Fibroblast of lung (primary cell): Measurements from ENCODE around the gene NLRP13. TPM values are rescaled to one million over a fixed set of nuclear protein-coding genes. Genes with fewer than 3 reads are reported as not detected.

ENCODE experiments used
- DNase-seq, 2 donors: peaks; one replicate each; pipeline versions ENCODE4 v3.0.0 to v3.0.0-alpha.2; 2010; ENCODE audit warnings: low read depth in 2 of 2
- H2AFZ ChIP-seq: 2 replicates; pipeline ENCODE4 v1.5.1; 2012; ENCODE audit warnings: low read length, control low read depth, inconsistent platforms
- H3K27ac ChIP-seq: 2 replicates; pipeline ENCODE4 v1.5.1; 2011; ENCODE audit warnings: low read length, control low read depth; ENCODE audit not compliant: insufficient read depth
- H3K27me3 ChIP-seq: 2 replicates; pipeline ENCODE4 v1.5.1; 2011; ENCODE audit warnings: mild to moderate bottlenecking, low read length; ENCODE audit not compliant: control insufficient read depth, insufficient read depth
- H3K36me3 ChIP-seq: 2 replicates; pipeline ENCODE4 v1.5.1; 2011; ENCODE audit warnings: low read length; ENCODE audit not compliant: control insufficient read depth, insufficient read depth
- H3K4me1 ChIP-seq: 2 replicates; pipeline ENCODE4 v1.5.1; 2011; ENCODE audit warnings: low read length; ENCODE audit not compliant: control insufficient read depth, insufficient read depth; ENCODE audit errors: extremely low read depth
- H3K4me2 ChIP-seq: 2 replicates; pipeline ENCODE4 v1.5.1; 2011; ENCODE audit warnings: low read length, control low read depth; ENCODE audit not compliant: insufficient read depth; ENCODE audit errors: extremely low read depth
- H3K4me3 ChIP-seq, 4 experiments: fragments of 200-600 bp in 1 of 4; sonication (generic) in 1 of 4; replicated peaks in 1 of 4; 2 replicates each; pipeline ENCODE4 v1.5.1; 2011 to 2016; ENCODE audit warnings: low read length in 4 of 4, low read depth in 3 of 4, mild to moderate bottlenecking in 3 of 4, control low read depth in 2 of 4, inconsistent platforms in 1 of 4, mixed read lengths in 1 of 4; ENCODE audit not compliant: insufficient read depth in 1 of 4; ENCODE audit errors: control extremely low read depth in 1 of 4
- H3K79me2 ChIP-seq: 2 replicates; pipeline ENCODE4 v1.5.1; 2012; ENCODE audit warnings: mild to moderate bottlenecking, low read length, inconsistent platforms; ENCODE audit not compliant: control insufficient read depth, insufficient read depth
- H3K9ac ChIP-seq: 2 replicates; pipeline ENCODE4 v1.5.1; 2011; ENCODE audit warnings: mild to moderate bottlenecking, low read length, control low read depth; ENCODE audit not compliant: insufficient read depth
- H3K9me3 ChIP-seq: 2 replicates; pipeline ENCODE4 v1.5.1; 2012; ENCODE audit warnings: low read depth, low read length; ENCODE audit not compliant: control insufficient read depth, insufficient read depth
- H4K20me1 ChIP-seq: 2 replicates; pipeline ENCODE4 v1.5.1; 2011; ENCODE audit warnings: low read length; ENCODE audit not compliant: control insufficient read depth, insufficient read depth; ENCODE audit errors: extremely low read depth
- EZH2 ChIP-seq: IDR thresholded peaks from 2 replicates; pipeline ENCODE4 v1.5.1; 2012; ENCODE audit warnings: low read length, control low read depth, mild to moderate bottlenecking; ENCODE audit errors: missing control alignments
- polyA minus RNA-seq: library from RNA; depleted of rRNA, polyadenylated mRNA; stranded (reverse); fragments of >200 nt; gene quantifications from 2 replicates; pipeline ENCODE4 v1.2.3, GENCODE V29; 2011; ENCODE audit warnings: low replicate concordance
- polyA plus RNA-seq, 2 donors: library from polyadenylated mRNA; depleted of rRNA in 1 of 2; stranded (reverse) in 1 of 2; unstranded in 1 of 2; fragments of >200 nt; gene quantifications; 2 replicates each; pipeline ENCODE4 v1.2.1, GENCODE V29; 2011 to 2012; ENCODE audit warnings: missing spikeins in 1 of 2
- total RNA-seq: library from RNA; depleted of rRNA; stranded (reverse); fragments of >200 nt; gene quantifications from 2 replicates; pipeline ENCODE4 v1.2.1, GENCODE V29; 2014
- TF ChIP-seq, protein P1 (sequence below), 2 donors: IDR thresholded peaks in 1 of 2; conservative IDR thresholded peaks in 1 of 2; 1 replicate in 1 of 2; 2 replicates in 1 of 2; pipeline ENCODE4 v1.5.1; 2011 to 2012; ENCODE audit warnings: low read length in 2 of 2, control low read depth in 1 of 2, inconsistent platforms in 1 of 2, low read depth in 1 of 2, mild to moderate bottlenecking in 1 of 2

NLRP13 gene, protein sequence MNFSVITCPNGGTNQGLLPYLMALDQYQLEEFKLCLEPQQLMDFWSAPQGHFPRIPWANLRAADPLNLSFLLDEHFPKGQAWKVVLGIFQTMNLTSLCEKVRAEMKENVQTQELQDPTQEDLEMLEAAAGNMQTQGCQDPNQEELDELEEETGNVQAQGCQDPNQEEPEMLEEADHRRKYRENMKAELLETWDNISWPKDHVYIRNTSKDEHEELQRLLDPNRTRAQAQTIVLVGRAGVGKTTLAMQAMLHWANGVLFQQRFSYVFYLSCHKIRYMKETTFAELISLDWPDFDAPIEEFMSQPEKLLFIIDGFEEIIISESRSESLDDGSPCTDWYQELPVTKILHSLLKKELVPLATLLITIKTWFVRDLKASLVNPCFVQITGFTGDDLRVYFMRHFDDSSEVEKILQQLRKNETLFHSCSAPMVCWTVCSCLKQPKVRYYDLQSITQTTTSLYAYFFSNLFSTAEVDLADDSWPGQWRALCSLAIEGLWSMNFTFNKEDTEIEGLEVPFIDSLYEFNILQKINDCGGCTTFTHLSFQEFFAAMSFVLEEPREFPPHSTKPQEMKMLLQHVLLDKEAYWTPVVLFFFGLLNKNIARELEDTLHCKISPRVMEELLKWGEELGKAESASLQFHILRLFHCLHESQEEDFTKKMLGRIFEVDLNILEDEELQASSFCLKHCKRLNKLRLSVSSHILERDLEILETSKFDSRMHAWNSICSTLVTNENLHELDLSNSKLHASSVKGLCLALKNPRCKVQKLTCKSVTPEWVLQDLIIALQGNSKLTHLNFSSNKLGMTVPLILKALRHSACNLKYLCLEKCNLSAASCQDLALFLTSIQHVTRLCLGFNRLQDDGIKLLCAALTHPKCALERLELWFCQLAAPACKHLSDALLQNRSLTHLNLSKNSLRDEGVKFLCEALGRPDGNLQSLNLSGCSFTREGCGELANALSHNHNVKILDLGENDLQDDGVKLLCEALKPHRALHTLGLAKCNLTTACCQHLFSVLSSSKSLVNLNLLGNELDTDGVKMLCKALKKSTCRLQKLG
- not detected in 2 replicates for total RNA-seq
- not detected in 2 replicates for polyA plus RNA-seq
- not detected in 2 replicates for polyA plus RNA-seq (2012)
- not detected in 2 replicates for polyA minus RNA-seq

DNA sequence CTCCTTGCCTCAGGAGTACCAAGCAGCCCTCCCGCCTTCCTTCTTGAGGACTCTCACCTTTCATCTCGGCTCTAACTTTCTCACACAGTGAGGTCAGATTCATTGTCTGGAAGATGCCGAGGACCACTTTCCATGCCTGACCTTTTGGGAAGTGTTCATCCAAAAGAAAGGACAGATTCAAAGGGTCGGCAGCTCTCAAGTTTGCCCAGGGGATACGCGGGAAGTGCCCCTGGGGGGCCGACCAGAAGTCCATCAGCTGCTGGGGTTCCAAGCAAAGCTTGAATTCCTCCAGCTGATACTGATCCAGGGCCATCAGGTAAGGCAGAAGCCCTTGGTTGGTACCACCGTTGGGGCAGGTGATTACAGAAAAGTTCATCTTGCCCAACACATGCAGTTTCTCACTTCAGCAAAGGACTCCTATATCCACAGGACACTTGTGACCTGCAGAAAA lies at the start of gene NLRP13:
TSS of gene NLRP13 (minus strand) at position 401 of the 451 bp plus-strand sequence. CDS start at position 376, 25 bp downstream.
- no peak within 1 kb of the TSS for H3K4me3 ChIP-seq
- TF ChIP-seq, protein P1, sequence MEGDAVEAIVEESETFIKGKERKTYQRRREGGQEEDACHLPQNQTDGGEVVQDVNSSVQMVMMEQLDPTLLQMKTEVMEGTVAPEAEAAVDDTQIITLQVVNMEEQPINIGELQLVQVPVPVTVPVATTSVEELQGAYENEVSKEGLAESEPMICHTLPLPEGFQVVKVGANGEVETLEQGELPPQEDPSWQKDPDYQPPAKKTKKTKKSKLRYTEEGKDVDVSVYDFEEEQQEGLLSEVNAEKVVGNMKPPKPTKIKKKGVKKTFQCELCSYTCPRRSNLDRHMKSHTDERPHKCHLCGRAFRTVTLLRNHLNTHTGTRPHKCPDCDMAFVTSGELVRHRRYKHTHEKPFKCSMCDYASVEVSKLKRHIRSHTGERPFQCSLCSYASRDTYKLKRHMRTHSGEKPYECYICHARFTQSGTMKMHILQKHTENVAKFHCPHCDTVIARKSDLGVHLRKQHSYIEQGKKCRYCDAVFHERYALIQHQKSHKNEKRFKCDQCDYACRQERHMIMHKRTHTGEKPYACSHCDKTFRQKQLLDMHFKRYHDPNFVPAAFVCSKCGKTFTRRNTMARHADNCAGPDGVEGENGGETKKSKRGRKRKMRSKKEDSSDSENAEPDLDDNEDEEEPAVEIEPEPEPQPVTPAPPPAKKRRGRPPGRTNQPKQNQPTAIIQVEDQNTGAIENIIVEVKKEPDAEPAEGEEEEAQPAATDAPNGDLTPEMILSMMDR (conservative IDR thresholded peaks at IDR 0.05 in 1 of 2, IDR thresholded peaks at IDR 0.05 in 1 of 2; ENCODE audit: low read depth in 1 of 2, low read length in 2 of 2): no peak
- no peak for TF ChIP-seq EZH2
- no peak for DNase-seq
- no peaks in the 10 kb centered on the region for H3K27me3 ChIP-seq
- H3K36me3 ChIP-seq: no peaks in the 10 kb centered on the region
- H4K20me1 ChIP-seq: no peaks in the 10 kb centered on the region
- no peak within 1 kb of the TSS for H3K4me2 ChIP-seq
- no peak within 1 kb of the TSS for H2AFZ ChIP-seq
- no peaks in the 10 kb centered on the region for H3K4me1 ChIP-seq
- no peak within 1 kb of the TSS for H3K27ac ChIP-seq
- no peaks in the 10 kb centered on the region for H3K79me2 ChIP-seq
- no peak within 1 kb of the TSS for H3K9ac ChIP-seq
- H3K9me3 ChIP-seq: no peaks in the 10 kb centered on the region

- DNase-seq: no peak
- no peak overlapping the region for H2AFZ ChIP-seq
- no peak for TF ChIP-seq EZH2
Measured at GRCh38 chr19:55980415-55980814, 48.3 kb upstream of the NLRP13 start.

DNA sequence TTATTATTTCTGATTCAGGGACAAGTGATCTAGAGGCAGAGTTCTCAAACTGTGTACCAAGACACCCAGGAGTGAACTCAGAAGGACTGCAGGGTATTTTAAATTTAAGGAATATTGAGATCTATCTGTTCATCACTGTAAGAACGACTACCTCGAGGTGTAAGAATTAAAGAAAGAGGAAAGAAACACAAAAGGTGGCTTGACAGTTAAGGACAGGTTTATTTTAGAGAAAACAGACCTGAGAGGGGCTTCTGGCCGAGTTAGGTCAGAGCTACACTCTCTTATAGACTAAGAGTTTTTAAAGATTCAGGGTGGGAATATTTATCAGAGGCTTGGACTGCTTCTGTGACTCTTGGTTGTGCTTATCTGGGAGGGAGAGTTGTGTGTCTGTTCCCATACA lies 41.8 kb upstream of the NLRP13 start:
- Histone ChIP-seq H3K4me2 (no peak overlapping the region), H2AFZ (no peak overlapping the region), H3K4me3 (no peak overlapping the region), H3K27ac (no peak overlapping the region), H3K27me3 (no peaks in the 10 kb centered on the region), H3K36me3 (no peaks in the 10 kb centered on the region), H3K9me3 (no peaks in the 10 kb centered on the region), H4K20me1 (no peaks in the 10 kb centered on the region), H3K9ac (no peak overlapping the region), H3K79me2 (no peaks in the 10 kb centered on the region), H3K4me1 (no peaks in the 10 kb centered on the region)
- TF ChIP-seq EZH2: no peak
- TF ChIP-seq, protein P1 (conservative IDR thresholded peaks at IDR 0.05 in 1 of 2, IDR thresholded peaks at IDR 0.05 in 1 of 2; ENCODE audit: low read depth in 1 of 2, low read length in 2 of 2): no peak
- DNase-seq: no peak

More at GRCh38 chr19:55980415-55980814, 48.3 kb upstream of the NLRP13 start:
- no peak overlapping the region for H3K9ac ChIP-seq
- no peaks in the 10 kb centered on the region for H4K20me1 ChIP-seq
- no peaks in the 10 kb centered on the region for H3K9me3 ChIP-seq
- H3K4me1 ChIP-seq: no peaks in the 10 kb centered on the region
- H3K27ac ChIP-seq: no peak overlapping the region
- no peaks in the 10 kb centered on the region for H3K27me3 ChIP-seq
- no peaks in the 10 kb centered on the region for H3K79me2 ChIP-seq
- no peaks in the 10 kb centered on the region for H3K36me3 ChIP-seq
- H3K4me3 ChIP-seq: no peak overlapping the region
- no peak overlapping the region for H3K4me2 ChIP-seq
